PC-3 (cell line): Measurements from ENCODE around the gene EFCAB12. TPM values are rescaled to one million over a fixed set of nuclear protein-coding genes. Genes with fewer than 3 reads are reported as not detected.

ENCODE experiments used
- total RNA-seq: library from RNA; depleted of rRNA; stranded (reverse); fragments of >200 nt; gene quantifications from 2 replicates; pipeline ENCODE4 v1.2.3, GENCODE V29; 2014; rRNA removed

The EFCAB12 gene
- total RNA-seq, 1 experiment from 2014 or later = 0.04 TPM

Other genes with a start within 250 kb of the EFCAB12 start
- gene CNBP, start 244.7 kb downstream of the EFCAB12 start, total RNA-seq = 220 and 267 TPM in 2 replicates
- 124 and 152 TPM in 2 replicates for gene COPG1, start 179.0 kb downstream of the EFCAB12 start, total RNA-seq
- 28.8 and 34.3 TPM in 2 replicates for gene HMCES, start 149.8 kb downstream of the EFCAB12 start, total RNA-seq
- gene MBD4, start 11.3 kb upstream of the EFCAB12 start, total RNA-seq = 11.4 and 21.1 TPM in 2 replicates
- 10.2 and 13.8 TPM in 2 replicates for gene IFT122, start 11.6 kb upstream of the EFCAB12 start, total RNA-seq
- gene RHO, start 100.0 kb upstream of the EFCAB12 start, total RNA-seq = not detected in 2 replicates
- not detected in 2 replicates for gene H1-8, start 114.5 kb upstream of the EFCAB12 start, total RNA-seq
- 19.2 and 21.8 TPM in 2 replicates for gene PLXND1, start 178.0 kb upstream of the EFCAB12 start, total RNA-seq